ENCODE data around the gene SPRN. TPM values are rescaled to one million over a fixed set of nuclear protein-coding genes. Genes with fewer than 3 reads are reported as not detected.
"Not testable (repeated sequence)": the region's sequence is repeated elsewhere in the genome, so short reads cannot be mapped to it uniquely, and the experiment has no call there.

SPRN gene
- total and polyA plus RNA-seq, 11 donors = 0.04 to 0.25 (median 0.11) TPM; not detected in 6

- Histone ChIP-seq H3K4me1 (peaks cover 0 to 33% (median 19%) of the 10 kb centered on the region in 12 donors), H3K36me3 (no peaks in the 10 kb centered on the region), H3K9me3 (no peaks in the 10 kb centered on the region), H3K27ac (peak overlapping the region; percentile 54 to 88 (median 81)), H3K27me3 (no peaks in the 10 kb centered on the region), H3K4me3 (peak overlapping the region; percentile 45 to 99 (median 87))
- 0 to 1% (median 1%) methylated on average over 46 to 83 of the region's 90 CpGs for WGBS, 4 donors
- TF ChIP-seq CTCF (IDR thresholded peaks at IDR 0.05) (no peak), POLR2A (IDR thresholded peaks at IDR 0.05) (peak in 1 of 2 donors; percentile 37)
- intact Hi-C loops (cut with DNase I) = loop anchor here in 1 of 10 donors (5.0 kb wide), 1 partner anchor 71 kb away; the partner anchor contains the start of genes TUBGCP2 and ZNF511
- ATAC-seq (peak; percentile 52 to 82 (median 78)), DNase-seq (peak; percentile 66 to 87 (median 77))
Observed at GRCh38 chr10:133378251-133379096, 46.0 kb downstream of the SPRN start.

GRCh38 chr10:133377818-133378250 is 46.6 kb downstream of the SPRN start:
- DNase-seq = no peak
- intact Hi-C loops (cut with DNase I) = loop anchor here in 1 of 10 donors (5.0 kb wide), 1 partner anchor 71 kb away; the partner anchor contains the start of genes TUBGCP2 and ZNF511
- Histone ChIP-seq H3K4me3 (peak overlapping the region; percentile 45 to 99 (median 87)), H3K27me3 (no peaks in the 10 kb centered on the region), H3K9me3 (no peaks in the 10 kb centered on the region), H3K4me1 (peaks cover 0 to 33% (median 19%) of the 10 kb centered on the region in 12 donors), H3K27ac (peak overlapping the region; percentile 54 to 88 (median 81)), H3K36me3 (no peaks in the 10 kb centered on the region)
- ATAC-seq = peak in 1 of 4 donors; percentile 3
- WGBS, 4 donors = 21 to 30% (median 25%) methylated on average over 8 to 20 of the region's 20 CpGs
- TF ChIP-seq CTCF (IDR thresholded peaks at IDR 0.05) = no peak
- no peak for TF ChIP-seq POLR2A (IDR thresholded peaks at IDR 0.05)

GRCh38 chr10:133377025-133377817 is 47.2 kb downstream of the SPRN start:
- DNase-seq (no peak), ATAC-seq (no peak)
- TF ChIP-seq CTCF (IDR thresholded peaks at IDR 0.05) (no peak), POLR2A (IDR thresholded peaks at IDR 0.05) (no peak)
- Histone ChIP-seq H3K4me3 (peak overlapping the region in 4 of 12 donors; percentile 83 to 94 (median 89)), H3K27me3 (no peaks in the 10 kb centered on the region), H3K27ac (peak overlapping the region in 1 of 12 donors; percentile 81), H3K36me3 (no peaks in the 10 kb centered on the region), H3K9me3 (no peaks in the 10 kb centered on the region), H3K4me1 (peaks cover 0 to 37% (median 21%) of the 10 kb centered on the region in 12 donors)
- intact Hi-C loops (cut with DNase I) = loop anchor here in 1 of 10 donors (5.0 kb wide), 1 partner anchor 70 kb away; the partner anchor contains the start of genes TUBGCP2 and ZNF511
- WGBS, 4 donors = 91 to 95% (median 92%) methylated on average over 18 to 30 of the region's 30 CpGs

GRCh38 chr10:133376183-133376582 is 48.2 kb downstream of the SPRN start:
- not testable (repeated sequence) for H3K9me3 ChIP-seq, ATAC-seq, H3K27ac ChIP-seq, H3K27me3 ChIP-seq, H3K4me3 ChIP-seq, H3K36me3 ChIP-seq, DNase-seq
- intact Hi-C loops (cut with DNase I) = loop anchor here in 1 of 10 donors (5.0 kb wide), 1 partner anchor 69 kb away; the partner anchor contains the start of genes TUBGCP2 and ZNF511
- peaks cover 0 to 38% (median 24%) of the 10 kb centered on the region in 12 donors for H3K4me1 ChIP-seq
- 90 to 96% (median 92%) methylated on average over 5 of the region's 5 CpGs for WGBS, 4 donors

Measured in heart left ventricle (tissue), 16 donors.